Measurements from ENCODE around the gene SLC26A1.

Gene SLC26A1

GRCh38 chr4:998096-998691 is 5.0 kb upstream of the SLC26A1 start:
- no peak for DNase-seq (ENCODE audit: low read depth)

- no peak for DNase-seq (ENCODE audit: low read depth)
These were observed 4.3 kb upstream of the SLC26A1 start for GRCh38 chr4:997375-998071.

GRCh38 chr4:996997-997374 is 3.8 kb upstream of the SLC26A1 start:
- no peak for DNase-seq (ENCODE audit: low read depth)

DNA sequence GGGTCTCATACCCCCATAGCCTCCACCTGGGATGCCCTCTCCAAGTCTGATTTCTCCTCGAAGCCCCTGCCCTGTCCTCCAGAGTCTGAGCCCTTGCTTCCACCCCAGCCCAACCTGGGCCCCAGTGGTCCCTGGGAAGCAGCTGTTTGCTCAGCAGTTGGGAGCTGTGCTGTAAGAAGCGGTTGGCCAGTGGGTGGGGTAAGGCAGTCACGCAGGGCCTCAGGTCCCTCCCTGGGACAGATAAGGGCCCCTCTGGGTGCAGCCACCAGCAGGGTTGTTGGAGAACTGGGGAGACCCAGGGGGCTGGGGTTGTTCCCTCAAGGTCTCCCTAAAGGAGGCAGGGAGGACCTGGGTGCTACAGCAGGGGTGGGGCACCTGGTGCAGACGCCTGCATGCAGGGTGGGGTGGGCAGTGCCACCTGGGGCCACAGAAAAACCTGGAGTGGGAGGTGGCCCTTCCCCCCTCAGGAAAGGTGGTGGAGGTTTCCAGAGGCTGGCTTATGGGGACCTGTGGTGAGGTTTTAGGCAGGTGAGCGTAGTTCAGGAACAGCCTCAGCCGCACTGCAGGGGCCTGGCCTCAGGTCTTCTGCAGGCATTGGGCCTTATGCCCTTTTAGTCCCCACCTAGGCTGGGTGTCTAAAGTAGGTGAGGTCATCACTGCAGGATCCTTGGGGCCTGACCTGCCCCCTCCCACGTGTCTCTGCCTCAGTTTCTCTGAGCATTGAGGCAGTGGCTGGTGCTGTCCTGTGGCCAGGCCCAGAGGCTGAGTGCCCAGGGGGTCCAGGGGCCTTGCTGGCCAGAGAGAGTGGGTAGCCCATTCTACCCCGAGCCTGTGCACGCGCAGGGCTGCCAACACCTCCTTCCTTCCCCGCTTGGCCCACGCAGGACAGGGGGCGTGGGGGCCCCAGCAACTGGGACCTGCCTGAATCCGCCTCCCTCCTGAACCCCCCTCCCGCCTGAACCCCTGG is 3.1 kb upstream of the SLC26A1 start:
- DNase-seq (ENCODE audit: low read depth) = no peak

DNA sequence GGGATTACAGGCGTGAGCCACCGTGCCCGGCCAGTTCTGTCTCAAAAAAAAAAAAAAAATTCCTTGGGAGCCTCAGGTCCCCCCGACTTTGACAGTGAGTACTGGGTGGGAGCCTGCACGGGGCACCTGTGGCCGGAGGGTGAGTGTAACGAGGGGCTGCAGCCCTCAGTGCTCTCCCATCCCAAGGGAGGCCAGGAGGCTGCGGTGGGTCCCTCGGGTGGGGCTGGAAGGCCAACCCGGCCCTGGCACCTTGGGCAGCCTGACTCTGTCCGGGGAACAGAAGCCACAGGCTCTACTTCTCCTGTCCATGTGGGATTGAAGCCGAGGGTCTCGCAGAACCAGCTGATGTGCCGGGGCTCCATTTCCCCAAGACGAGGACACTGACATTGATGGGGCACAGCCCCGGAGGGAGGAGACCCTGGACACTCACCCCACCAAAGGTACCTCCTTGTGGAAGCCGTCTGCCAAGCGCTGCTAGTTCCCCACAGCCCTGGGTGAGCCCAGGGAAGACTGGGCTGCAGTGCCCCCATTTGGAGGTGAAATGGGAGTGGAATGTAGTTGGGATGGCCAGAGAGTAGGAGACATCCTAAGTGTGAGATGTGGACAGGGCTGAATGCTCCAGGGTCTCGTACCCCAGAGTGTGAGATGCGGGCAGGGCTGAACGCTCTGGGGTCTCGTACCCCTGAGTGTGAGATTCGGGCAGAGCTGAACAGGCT is 2.3 kb upstream of the SLC26A1 start:
- no peak for DNase-seq (ENCODE audit: low read depth)

GRCh38 chr4:992297-993110 is 700 bp downstream of the SLC26A1 start:
- DNase-seq (ENCODE audit: low read depth) = no peak

- no peak for DNase-seq (ENCODE audit: low read depth)
These were observed 1.5 kb downstream of the SLC26A1 start for GRCh38 chr4:991451-992296.

- no peak for DNase-seq (ENCODE audit: low read depth)
These were observed 2.3 kb downstream of the SLC26A1 start for GRCh38 chr4:990746-991367.

DNA sequence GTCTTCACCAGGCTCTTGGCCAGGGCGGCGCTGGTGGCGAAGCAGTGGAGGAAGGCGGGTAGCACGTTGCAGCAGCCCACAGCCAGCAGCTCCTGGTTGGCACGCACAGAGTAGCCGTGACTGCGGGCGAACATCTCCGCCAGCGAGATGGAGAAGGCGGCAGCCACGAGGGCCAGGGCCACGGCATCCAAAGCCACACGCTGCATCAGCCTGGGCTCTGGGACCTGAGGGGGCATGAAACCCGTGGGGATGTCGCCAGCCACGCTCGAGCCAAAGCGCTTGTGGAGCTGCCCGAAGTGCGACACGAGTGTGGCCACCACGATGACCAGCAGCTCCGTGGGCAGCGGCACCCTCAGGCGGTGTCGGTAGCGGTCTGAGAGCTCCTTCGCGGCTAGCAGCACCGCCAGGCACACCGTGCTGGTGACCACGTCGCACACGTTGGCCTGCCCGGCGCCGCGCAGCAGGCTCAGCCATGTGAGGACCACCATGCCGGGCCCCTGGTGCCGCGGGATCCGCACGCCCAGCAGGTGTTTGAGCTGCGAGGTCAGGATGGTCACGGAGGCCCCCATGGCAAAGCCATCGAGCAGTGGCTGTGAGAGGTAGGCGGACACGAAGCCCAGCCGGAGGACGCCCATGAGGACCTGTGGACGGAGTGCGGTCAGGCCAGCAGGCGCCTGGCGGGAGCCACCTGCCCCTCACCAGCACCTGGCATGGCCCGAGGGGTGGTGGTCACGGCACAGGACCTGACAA is 3.3 kb downstream of the SLC26A1 start:
- no peak for DNase-seq (ENCODE audit: low read depth)

- no peak for DNase-seq (ENCODE audit: low read depth)
These were observed 4.2 kb downstream of the SLC26A1 start for GRCh38 chr4:988726-989721.

GRCh38 chr4:987624-988513 is 5.3 kb downstream of the SLC26A1 start:
- no peak for DNase-seq (ENCODE audit: low read depth)

DNA sequence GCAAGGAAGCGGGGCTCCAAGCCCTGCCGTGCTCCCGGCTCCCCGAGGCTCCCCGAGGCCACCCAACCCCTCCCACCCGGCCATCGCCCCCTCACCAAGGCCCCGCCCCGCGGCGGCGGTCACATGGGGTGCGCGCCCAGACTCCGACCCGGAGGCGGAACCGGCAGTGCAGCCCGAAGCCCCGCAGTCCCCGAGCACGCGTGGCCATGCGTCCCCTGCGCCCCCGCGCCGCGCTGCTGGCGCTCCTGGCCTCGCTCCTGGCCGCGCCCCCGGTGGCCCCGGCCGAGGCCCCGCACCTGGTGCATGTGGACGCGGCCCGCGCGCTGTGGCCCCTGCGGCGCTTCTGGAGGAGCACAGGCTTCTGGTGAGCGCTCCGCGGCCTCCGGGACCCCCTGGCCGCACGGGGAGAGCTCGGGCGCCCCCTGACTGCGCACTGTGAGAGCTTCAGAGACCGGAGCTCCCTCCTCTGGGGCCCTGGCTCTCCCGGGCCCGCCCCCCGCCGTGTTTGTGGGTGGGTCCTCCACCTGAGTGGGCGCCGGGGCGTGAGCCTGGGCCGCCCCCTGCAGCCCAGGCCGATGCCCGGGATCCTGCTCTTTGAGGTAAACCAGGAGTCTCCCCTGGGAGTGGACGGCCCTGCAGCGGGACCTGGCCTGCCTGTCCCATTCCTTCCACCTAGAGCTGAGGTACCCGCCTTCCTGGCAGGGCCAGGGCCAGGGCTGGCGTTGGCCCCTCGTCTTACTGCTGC is 6.2 kb downstream of the SLC26A1 start, which contains the start of gene IDUA:
TSS of gene IDUA (plus strand) at position 166 of the 745 bp plus-strand sequence. CDS start at position 207, 41 bp downstream.
- peak; percentile 79 for DNase-seq (ENCODE audit: low read depth)

DNA sequence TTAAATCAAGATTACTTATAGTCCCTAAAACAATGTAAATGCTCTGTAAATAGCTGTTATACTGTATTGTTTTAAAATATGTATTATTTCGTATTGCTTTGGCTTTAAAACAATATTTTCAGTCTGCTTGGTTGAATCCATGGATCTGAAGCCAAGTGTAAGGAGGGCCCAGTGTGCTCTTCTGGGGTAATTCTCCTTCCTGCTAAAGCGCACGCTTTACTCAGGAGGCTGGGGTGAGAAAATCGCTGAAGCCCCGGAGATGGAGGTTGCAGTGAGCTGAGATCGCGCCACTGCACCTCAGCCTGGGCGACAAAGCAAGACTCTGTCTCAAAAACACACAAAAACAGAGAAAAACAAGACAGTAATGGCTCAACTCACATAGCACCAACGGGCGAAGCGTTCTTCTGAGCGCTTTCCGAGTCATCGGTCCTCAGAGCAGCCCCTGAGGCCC is 6.8 kb downstream of the SLC26A1 start:
- DNase-seq (ENCODE audit: low read depth) = no peak

DNA sequence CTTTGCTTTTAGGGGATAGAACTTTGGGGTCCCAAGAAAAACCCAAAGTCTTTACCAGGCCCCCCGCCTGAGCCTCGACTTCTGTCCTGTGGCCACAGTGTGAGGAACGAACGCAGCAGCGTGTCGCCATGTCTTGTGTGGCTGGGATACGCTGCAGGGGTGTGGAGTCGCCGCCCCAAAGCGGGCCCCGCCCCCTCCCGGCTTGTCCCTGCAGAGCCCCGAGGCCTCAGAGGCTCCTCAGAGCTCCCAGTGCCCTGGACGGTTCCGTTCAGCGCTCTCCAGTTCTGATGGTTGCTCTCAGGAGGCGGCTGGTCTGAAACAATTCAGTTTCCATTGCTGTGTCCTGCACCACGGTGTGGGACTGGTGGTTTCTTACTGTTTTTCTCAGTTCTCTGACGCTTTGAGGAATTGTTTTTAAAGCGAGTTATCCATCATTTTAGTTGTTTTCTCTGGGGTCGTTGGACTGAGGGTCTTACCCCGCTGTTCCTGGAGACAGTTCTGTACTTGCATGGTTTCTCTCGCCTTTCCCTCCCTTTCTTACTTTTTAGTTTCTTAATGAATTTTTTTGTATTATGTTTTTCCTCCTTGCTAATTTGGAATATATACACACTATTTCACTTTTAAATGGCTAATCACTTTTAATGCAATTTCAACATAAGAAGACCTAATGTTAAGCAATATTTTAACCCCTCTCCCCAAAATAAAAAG is 7.9 kb downstream of the SLC26A1 start:
- peak; percentile 65 for DNase-seq (ENCODE audit: low read depth)

DNA sequence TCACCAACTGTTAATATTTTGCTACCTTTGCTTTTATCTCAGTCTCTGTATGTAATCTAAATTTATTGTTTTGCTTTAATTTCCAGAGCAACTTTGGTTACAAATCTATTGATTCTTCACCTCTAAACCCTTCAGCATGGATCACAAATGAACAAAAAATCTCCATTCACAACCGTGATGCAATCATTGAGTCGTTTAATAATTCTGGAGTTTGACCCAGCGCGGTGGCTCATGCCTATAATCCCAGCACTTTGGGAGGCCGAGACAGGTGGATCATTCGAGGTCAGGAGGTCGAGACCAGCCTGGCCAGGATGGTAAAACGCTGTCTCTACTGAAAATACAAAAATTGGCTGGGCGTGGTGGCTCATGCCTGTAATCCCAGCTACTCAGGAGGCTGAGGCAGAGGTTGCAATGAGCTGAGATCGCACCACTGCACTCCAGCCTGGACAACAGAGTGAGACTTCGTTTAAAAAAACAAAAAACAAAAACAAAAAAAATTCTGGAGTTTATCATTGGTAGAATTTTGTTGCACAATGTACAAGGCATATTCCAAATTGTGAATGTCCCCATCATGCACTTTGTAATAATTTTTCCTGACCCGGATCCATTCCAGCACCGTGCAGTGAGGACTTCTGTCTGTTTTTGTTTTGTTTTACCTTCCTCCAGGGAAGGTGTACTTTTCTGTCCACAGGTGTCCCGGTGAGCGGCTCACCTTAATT is 8.7 kb downstream of the SLC26A1 start:
- DNase-seq (ENCODE audit: low read depth) = no peak

Measured in activated T-helper 9 cell treated with anti-CD3 and anti-CD28 coated beads, Interleukin-2, amount 50 U/mL, for 16 hours (primary cell).